ENCODE results near the gene C9.
"Not testable (repeated sequence)": the region's sequence is repeated elsewhere in the genome, so short reads cannot be mapped to it uniquely, and the experiment has no call there.

The C9 gene

GRCh38 chr5:39253196-39253595 lies 111.1 kb downstream of the C9 start:
- no peak overlapping the region for H3K27ac ChIP-seq
- no peak overlapping the region for H3K4me3 ChIP-seq
- TF ChIP-seq, protein P1, sequence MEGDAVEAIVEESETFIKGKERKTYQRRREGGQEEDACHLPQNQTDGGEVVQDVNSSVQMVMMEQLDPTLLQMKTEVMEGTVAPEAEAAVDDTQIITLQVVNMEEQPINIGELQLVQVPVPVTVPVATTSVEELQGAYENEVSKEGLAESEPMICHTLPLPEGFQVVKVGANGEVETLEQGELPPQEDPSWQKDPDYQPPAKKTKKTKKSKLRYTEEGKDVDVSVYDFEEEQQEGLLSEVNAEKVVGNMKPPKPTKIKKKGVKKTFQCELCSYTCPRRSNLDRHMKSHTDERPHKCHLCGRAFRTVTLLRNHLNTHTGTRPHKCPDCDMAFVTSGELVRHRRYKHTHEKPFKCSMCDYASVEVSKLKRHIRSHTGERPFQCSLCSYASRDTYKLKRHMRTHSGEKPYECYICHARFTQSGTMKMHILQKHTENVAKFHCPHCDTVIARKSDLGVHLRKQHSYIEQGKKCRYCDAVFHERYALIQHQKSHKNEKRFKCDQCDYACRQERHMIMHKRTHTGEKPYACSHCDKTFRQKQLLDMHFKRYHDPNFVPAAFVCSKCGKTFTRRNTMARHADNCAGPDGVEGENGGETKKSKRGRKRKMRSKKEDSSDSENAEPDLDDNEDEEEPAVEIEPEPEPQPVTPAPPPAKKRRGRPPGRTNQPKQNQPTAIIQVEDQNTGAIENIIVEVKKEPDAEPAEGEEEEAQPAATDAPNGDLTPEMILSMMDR (IDR thresholded peaks at IDR 0.05) = no peak
- DNase-seq (ENCODE audit: low spot score) = no peak

DNA sequence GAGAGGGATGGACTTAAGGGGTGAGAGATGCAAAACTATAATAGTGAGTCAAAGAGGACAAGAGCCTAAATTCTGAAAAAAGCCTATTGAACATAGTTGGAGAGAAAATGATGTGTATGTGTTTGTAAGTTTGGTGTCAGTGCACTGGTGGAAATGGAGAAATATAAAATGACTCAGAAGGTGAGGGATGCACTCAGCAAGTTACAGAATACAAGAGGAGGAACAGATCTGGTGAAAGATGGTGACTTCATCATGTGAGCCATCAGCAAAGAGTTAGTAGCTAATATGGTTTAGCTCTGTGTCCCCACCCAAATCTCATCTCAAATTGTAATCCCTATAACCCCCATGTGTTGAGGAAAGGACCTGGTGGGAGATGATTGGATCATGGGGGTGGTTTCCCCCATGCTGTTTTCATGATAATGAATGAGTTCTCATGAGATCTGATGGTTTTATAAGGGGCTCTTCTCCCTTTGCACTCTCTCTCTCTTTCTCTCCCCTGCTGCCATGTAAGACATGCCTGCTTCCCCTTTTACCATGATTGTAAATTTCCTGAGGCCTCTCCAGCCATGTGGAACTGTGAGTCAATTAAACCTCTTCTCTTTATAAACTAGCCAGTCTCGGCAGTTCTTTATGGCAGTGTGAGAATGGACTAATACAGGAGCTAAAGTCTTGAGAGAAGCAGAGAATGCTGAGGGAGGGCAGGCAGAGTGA lies 114.6 kb downstream of the C9 start:
- no peak for DNase-seq (ENCODE audit: low spot score)
- TF ChIP-seq, protein P1 (IDR thresholded peaks at IDR 0.05) = no peak
- H3K4me3 ChIP-seq = no peak overlapping the region
- H3K27ac ChIP-seq = no peak overlapping the region

GRCh38 chr5:39249069-39249468 lies 115.2 kb downstream of the C9 start:
- H3K4me3 ChIP-seq = no peak overlapping the region
- no peak overlapping the region for H3K27ac ChIP-seq
- TF ChIP-seq, protein P1 (IDR thresholded peaks at IDR 0.05) = no peak
- no peak for DNase-seq (ENCODE audit: low spot score)

- no peak for DNase-seq (ENCODE audit: low spot score)
- no peak overlapping the region for H3K4me3 ChIP-seq
- no peak overlapping the region for H3K27ac ChIP-seq
- TF ChIP-seq, protein P1 (IDR thresholded peaks at IDR 0.05) = no peak
These were observed 123.5 kb downstream of the C9 start for GRCh38 chr5:39240750-39241149.

DNA sequence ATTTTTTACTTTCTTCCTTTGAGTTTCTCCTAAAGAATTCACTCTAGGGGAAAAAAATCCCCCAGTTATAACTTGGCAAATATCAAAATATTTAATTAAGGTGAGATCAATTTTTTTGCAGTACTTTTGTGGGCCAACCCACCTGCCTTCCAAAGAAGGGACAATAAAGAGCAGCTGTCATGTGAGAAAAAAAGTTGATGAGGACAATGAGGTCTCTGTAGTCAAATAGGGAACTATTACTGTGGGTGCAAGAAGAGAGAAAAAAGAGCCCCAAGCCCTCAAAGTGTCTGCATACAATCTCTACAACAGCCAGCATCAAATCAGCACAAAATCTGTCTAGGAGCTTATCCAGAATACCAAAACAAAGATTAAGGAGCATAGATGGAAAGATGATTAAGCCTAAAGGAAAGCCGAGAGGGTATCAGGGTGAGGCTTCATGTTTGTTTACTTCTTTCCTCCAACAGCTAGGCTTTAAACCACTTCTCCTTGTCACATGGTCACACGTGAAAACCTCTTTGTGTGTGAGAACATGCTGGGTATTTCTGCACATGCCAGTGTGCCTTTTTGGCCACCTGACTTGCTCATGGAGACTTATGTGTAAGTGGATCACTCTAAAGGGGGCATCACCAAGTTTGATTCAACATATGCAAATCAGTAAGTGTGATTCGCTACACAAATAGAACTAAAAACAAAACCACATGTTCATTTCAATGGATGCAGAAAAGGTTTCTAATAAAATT lies 125.8 kb downstream of the C9 start:
- TF ChIP-seq, protein P1 (IDR thresholded peaks at IDR 0.05) = no peak
- Histone ChIP-seq H3K4me3 (no peak overlapping the region), H3K27ac (no peak overlapping the region)
- no peak for DNase-seq (ENCODE audit: low spot score)

DNA sequence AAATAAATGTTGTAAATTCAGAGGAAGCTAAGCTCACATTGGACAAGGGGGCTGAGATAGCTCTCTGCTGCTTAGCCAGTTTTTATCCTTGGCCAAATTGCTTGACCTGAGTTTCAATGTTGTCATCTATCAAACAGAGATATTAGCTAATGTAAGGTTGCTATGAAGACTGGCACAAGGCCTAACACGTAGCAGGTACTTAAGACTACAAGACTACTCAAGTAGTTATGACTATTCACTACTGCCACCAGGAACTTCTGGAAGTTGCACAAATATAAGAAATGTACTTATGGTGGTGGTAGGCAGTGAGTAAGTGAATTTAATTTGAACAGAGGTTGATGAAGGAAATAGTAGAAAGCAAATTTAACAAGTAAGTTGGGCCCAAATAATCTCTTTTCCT lies 127.6 kb downstream of the C9 start:
- DNase-seq (ENCODE audit: low spot score) = no peak
- Histone ChIP-seq H3K4me3 (no peak overlapping the region), H3K27ac (no peak overlapping the region)
- TF ChIP-seq, protein P1 (IDR thresholded peaks at IDR 0.05) = no peak

GRCh38 chr5:39235648-39236047 lies 128.6 kb downstream of the C9 start:
- no peak overlapping the region for H3K4me3 ChIP-seq
- no peak overlapping the region for H3K27ac ChIP-seq
- DNase-seq (ENCODE audit: low spot score) = no peak
- TF ChIP-seq, protein P1 (IDR thresholded peaks at IDR 0.05) = no peak

- not testable (repeated sequence) for DNase-seq (ENCODE audit: low spot score); H3K27ac ChIP-seq; H3K4me3 ChIP-seq
These were observed 129.8 kb downstream of the C9 start for GRCh38 chr5:39234494-39234893.
